ENCODE data around the gene HOXC9.

GRCh38 chr12:53992377-53992889 lies 7.5 kb upstream of the HOXC9 start:
- no peak for TF ChIP-seq CTCF (conservative IDR thresholded peaks at IDR 0.05; ENCODE audit: low read length)
- TF ChIP-seq EZH2phosphoT487 (IDR thresholded peaks at IDR 0.05; ENCODE audit: borderline replicate concordance): no peak

Data from Loucy (cell line).